Activated CD4-positive, CD25-positive, alpha-beta regulatory T cell treated with anti-CD3 and anti-CD28 coated beads, Interleukin-2, amount 50 U/mL, for 16 hours (primary cell): ENCODE measurements around the gene EMC8.

Experiments used
- DNase-seq: peaks from one replicate; pipeline ENCODE4 v3.0.0-alpha.2; 2020; ENCODE audit warnings: low read depth, low spot score

EMC8 gene

GRCh38 chr16:85730186-85730465, 69.2 kb downstream of the EMC8 start:
- no peak for DNase-seq

GRCh38 chr16:85729452-85730185, 69.7 kb downstream of the EMC8 start:
- DNase-seq = no peak

- DNase-seq = no peak
Observed at GRCh38 chr16:85728879-85729278, 70.5 kb downstream of the EMC8 start.
